NCI-H1436 treated with DMSO at 0.1 percent for 48 hours (cell line): ENCODE measurements around the gene TTC28.
"Not testable (repeated sequence)": the region's sequence is repeated elsewhere in the genome, so short reads cannot be mapped to it uniquely, and the experiment has no call there.

Source experiments
- DNase-seq: peaks from one replicate; lab custom pipeline; 2025; lab: John Stamatoyannopoulos, UW

TTC28 gene

GRCh38 chr22:28560046-28560742 is 119.4 kb downstream of the TTC28 start:
- DNase-seq, result no peak

DNA sequence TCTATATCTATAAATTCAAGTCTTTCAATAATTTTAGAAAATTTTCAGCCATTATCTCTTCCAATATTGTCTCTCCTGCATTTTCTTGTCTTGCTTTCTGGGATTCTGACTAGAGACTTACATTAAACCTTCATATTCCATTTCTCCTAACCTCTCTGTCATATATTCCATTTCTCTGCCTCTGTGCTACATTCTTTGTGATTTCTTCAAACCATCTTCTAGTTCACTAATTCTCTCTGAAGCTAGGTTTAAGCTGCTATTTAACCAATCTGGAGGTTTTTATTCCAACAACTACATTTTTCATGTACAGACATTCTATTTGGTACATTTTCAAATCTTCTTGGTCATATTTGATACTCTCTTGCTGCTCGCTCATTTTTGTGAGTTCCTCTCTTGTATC is 122.5 kb downstream of the TTC28 start:
- no peak for DNase-seq

DNA sequence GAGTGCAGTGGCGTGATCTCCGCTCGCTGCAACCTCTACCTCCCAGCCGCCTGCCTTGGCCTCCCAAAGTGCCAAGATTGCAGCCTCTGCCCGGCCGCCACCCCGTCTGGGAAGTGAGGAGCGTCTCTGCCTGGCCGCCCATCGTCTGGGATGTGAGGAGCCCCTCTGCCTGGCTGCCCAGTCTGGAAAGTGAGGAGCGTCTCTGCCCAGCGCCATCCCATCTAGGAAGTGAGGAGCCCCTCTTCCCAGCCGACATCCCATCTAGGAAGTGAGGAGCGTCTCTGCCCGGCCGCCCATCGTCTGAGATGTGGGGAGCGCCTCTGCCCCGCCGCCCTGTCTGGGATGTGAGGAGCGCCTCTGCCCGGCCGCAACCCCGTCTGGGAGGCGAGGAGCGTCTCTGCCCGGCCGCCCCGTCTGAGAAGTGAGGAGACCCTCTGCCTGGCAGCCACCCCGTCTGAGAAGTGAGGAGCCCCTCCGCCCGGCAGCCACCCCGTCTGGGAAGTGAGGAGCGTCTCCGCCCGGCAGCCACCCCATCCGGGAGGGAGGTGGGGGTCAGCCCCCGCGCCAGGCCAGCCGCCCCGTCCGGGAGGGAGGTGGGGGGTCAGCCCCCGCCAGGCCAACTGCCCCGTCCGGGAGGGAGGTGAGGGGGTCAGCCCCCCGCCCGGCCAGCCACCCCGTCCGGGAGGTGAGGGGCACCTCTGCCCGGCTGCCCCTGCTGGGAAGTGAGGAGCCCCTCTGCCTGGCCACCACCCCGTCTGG is 126.4 kb downstream of the TTC28 start:
- DNase-seq, result not testable (repeated sequence)

- DNase-seq, result no peak
Observed at GRCh38 chr22:28548406-28548805, 131.2 kb downstream of the TTC28 start.

- no peak for DNase-seq
Observed at GRCh38 chr22:28547132-28547842, 132.4 kb downstream of the TTC28 start.

- DNase-seq, result no peak
Observed at GRCh38 chr22:28544431-28544868, 135.2 kb downstream of the TTC28 start.

GRCh38 chr22:28542980-28543621 is 136.5 kb downstream of the TTC28 start:
- no peak for DNase-seq

GRCh38 chr22:28541137-28541536 is 138.5 kb downstream of the TTC28 start:
- no peak for DNase-seq

DNA sequence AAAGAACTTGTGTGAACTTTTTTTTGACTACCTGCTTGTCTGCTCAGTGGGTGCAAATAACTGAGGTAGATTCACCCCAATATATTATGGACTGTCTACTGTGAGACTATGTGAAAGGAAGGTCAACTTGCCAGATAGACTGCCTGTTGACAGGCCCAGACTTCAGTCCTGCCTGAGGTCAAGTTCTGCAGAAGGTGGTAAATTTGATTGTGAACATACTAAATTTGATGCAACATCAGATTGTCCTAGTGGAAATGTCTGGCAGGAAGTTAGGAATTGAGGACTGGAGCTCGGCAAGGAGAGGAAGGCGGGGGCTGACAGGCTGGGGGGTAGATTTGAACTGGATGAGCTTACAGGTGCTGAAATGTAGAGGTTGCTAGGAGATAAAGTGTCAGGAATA is 140.7 kb downstream of the TTC28 start:
- no peak for DNase-seq

DNA sequence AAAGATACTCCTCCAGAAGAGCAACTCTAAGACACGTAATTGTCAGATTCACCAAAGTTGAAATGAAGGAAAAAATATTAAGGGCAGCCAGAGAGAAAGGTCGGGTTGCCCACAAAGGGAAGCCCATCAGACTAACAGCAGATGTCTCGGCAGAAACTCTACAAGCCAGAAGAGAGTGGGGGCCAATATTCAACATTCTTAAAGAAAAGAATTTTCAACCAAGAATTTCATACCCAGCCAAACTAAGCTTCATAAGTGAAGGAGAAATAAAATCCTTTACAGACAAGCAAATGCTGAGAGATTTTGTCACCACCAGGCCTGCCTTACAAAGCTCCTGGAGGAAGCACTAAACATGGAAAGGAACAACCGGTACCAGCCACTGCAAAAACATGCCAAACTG is 149.1 kb downstream of the TTC28 start:
- DNase-seq, result not testable (repeated sequence)

GRCh38 chr22:28529144-28529543 is 150.5 kb downstream of the TTC28 start:
- DNase-seq, result not testable (repeated sequence)

- no peak for DNase-seq
Observed at GRCh38 chr22:28521451-28521850, 158.2 kb downstream of the TTC28 start.

- no peak for DNase-seq
Observed at GRCh38 chr22:28514321-28514821, 165.3 kb downstream of the TTC28 start.

DNA sequence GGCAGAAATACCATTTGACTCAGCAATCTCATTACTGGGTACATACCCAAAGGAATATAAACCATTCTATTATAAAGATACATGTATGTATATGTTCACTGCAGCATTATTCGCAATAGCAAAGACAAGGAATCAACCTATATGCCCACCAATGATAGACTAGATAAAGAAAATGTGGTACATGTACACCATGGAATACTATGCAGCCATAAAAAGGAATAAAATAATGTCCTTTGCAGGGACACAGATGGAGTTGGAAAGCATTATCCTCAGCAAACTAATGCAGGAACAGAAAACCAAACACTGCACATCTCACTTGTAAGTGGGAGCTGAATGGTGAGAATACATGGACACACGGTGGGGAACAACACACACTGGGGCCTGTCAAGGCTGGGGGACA is 167.3 kb downstream of the TTC28 start:
- not testable (repeated sequence) for DNase-seq

DNA sequence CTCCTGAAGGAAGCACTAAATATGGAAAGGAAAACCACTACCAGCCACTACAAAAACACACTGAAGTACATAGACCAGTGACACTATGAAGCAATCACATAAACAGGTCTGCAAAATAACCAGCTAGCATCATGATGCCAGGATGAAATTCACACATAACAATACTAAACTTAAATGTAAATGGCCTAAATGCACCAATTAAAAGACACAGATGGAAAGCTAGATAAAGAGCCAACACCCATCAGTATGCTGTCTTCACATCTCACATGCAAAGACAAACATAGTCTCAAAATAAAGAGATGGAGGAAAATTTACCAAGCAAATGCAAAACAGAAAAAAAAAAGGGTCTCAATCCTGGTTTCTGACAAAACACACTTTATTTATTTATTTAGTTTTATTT is 171.7 kb downstream of the TTC28 start:
- no peak for DNase-seq

DNA sequence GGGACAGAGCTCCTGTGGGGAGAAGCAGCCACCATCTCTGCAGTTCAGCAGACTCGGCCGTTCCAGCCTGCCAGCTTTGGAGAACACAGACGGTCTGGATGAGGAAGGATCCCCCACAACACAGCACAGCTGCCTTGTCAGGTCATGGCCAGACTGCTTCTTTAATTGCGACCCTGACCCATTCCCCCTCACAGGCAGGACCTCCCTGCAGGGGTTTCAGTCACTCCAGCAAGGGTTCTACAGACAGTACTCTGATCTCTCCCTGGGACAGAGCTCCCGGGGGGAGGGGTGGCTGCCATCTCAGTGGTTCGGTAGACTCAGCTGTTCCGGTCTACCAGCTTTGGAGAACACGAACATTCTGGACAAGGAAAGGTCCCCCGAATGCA is 173.5 kb downstream of the TTC28 start:
- no peak for DNase-seq

GRCh38 chr22:28505416-28506149 is 174.1 kb downstream of the TTC28 start:
- DNase-seq, result no peak

GRCh38 chr22:28500006-28500405 is 179.6 kb downstream of the TTC28 start:
- DNase-seq, result no peak

DNA sequence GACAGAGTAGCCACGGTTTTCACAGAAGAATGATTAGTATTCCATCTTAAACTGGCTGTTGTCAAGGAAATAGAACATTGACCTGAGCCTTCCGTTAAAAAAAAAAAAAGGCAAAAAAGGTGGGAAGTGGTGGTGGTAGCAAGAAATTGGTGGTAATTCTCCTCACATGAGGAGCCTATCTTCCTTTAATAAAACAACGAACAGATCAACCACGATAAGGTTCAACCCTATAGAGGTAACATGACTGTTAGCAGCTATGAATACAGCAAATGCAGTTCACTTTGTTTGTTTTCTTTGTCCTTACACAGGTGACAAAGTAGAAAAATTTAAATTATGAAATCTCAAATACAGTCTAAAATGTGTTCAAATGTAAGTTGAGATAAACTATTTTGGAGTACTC is 181.6 kb downstream of the TTC28 start:
- no peak for DNase-seq

GRCh38 chr22:28497188-28497587 is 182.5 kb downstream of the TTC28 start:
- DNase-seq, result no peak

GRCh38 chr22:28491289-28491688 is 188.4 kb downstream of the TTC28 start:
- DNase-seq, result not testable (repeated sequence)
